ENCODE data around the gene GUCY2C.

Gene GUCY2C

GRCh38 chr12:14567351-14568162, 128.8 kb downstream of the GUCY2C start, which contains the start of gene PLBD1:
PLBD1 (minus strand) TSS chr12:14567883; CDS start chr12:14567696, 187 bp downstream.
- DNase-seq = no peak

GRCh38 chr12:14564336-14564959, 132.0 kb downstream of the GUCY2C start:
- no peak for DNase-seq

GRCh38 chr12:14563046-14563445, 133.4 kb downstream of the GUCY2C start:
- DNase-seq = no peak

All from OCI-M1 (cell line).